ENCODE results near the gene CHST11.

Gene CHST11

DNA sequence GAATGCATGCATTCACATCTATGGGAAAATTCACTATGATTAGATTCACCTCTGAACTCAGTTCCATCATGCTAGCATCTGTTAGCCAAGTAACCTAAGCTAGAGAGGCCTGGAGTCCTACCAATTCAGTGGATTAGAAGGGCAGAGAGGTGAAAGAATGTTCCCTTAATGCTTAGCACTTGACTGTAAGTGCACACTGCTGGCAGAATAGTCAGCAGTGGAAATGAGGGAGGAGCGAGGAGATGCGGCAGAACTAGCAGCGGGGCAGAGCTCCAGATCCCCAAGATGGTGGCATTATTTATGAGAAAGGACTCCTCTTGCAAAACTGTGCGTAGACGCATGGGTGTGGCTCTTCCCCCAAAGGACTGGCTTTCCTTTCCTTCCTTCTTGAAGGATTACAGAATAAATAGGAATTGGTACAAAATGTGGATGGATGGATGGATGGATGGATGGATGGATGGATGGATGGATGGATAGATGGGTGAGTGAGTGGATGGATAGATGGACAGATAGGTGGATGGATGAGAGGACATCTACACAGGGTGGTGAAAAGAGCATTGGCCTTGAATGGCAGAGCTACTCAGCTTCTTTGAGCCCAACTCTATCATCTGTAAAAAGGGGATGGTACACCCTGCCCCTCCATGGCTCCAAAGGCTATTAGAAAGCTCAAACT, 227.2 kb downstream of the CHST11 start:
- DNase-seq: no peak

DNA sequence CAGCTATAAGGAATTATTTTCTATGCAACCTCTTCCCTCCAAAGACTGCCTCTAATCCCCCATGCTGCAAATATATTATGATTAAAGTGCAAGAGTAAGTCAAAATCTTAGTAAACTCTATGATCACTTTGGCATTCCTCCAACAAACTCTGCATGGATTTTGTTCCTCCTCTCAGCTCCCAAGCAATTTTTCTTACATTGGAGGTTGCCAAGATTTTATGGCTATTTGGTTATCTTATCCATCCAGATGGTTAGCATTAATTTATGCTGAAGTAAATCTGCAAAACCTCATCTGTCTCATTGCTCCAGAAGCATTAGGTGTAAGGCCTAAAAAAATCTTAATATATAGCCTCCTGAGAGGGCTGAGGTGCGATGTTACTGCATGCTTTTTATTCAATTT, 228.1 kb downstream of the CHST11 start:
- DNase-seq: no peak

DNA sequence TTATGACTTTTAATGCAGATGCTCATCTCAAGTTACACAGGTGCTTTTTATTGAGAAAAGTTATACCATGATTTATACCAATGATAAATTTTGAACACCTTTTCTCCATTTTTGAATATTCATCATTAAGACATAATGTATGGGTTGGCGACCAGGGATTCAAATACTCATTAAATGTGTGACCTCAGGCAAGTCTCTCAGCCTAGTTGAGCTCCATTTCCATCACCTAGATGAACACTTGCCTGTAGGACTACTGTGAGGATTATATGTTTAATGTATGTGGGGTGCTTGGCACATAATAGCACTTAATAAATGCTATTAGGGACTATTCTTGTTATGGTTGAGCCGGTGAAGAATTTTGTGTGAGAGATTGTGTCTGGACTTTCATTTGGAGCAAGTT, 228.6 kb downstream of the CHST11 start:
- DNase-seq: no peak

DNA sequence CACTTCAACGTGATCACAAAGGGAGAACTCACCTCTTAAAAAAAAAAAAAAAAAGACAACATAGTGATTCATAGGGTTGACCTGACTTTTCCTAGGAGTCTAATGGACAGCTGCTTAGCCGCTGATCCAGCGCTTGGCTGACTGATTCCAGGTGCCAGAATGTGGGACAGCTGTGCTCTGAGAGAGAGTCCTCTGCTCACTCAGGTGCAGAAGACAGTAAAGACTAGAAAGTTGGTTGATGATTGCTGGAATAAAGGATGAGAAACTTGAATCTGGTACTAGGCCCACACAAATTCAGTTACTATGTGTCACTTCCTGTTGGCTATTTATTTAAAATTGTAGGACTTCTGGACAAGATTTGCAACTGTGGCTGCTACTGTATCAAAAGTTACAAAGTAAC, 229.4 kb downstream of the CHST11 start:
- DNase-seq: no peak

DNA sequence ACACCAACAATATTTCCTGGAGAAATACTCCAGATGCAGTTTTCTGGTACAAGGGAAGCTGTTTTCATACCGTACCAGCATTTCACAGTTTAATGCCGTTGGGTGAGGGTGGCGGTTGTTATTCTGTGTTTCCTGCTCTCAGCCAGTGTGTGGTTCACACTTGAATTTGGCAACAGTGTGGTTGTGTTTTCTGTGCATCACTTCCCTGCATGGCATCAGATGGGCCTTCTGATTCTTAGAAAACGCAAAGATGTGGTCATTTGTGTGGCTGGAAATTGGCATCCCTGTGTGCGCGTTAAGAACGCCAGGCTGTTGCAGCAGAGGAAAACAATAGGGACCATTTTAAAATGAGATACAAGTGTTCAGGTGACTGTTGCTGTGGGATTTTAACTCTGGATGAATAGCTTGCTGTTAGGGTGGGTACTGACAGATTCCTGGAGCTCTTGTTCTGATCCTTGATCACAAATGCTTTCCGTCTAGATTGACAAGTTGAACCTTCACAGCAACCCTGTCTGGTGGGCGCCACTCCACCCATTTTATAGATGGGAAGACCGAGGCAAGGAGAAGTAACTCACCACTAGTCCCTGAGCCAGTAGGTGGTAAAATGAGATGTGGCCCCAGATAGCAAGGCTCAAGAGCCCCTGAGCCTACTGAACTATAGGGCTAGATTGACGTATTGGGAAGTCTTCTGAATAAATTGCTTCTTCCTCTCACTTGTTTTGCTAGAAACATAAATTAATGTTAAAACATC, 231.2 kb downstream of the CHST11 start:
- peak; percentile 66 for DNase-seq

DNA sequence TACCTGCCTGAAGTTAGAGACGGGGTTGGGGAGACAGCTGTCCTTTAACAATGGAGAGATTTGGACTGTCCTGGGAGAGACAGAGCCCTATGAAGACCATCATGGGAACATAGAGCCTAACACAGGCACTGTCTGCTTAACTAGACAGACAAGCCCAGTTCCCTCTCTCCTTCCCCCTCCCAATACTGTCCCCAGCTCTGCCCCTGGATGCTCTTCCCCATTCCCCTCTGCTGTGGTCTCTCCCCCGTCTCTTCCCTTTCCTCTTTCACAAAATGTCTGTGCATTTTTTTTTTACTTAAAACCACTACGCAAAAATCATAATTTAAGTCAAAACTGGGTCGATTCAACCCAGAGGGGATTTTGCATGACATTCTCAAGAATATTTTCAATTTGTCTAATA, 232.9 kb downstream of the CHST11 start:
- DNase-seq: no peak

DNA sequence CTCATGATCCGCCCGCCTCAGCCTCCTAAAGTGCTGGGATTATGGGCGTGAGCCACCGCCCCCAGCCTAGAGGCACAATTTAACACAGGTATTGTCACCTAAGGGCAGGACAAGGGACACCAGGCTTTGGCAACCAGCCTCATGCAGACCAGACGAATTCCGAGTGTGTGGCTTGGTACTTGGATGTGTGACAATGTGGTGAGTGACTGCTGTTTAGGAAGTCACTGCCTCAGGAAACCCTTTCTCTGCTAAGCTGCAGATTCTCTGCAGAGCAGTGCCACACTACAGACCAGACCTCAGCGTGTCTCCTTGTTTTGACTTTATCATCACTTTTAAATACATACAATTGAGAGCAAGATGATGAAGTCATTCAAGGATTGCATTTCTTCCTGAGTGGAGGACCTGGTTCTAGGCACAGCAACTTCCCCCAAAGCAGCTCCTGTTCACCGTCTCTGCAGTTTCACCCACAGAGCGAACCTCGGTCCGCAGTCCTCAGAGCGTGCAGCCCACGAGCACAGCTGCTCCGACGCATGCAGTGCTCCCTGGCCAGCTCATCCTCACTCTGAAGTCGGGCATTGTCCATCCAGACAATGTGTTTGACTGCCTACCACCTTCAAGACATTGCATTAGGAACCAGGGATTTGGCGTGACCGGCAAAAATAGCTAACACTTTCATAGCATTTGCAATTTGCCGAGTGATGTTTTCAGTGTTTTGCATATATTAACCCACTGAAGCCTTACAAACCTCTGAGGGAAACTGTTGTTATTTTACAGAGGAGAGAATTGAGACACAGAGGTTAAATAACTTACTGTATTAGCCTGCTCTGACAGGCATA, 235.2 kb downstream of the CHST11 start:
- DNase-seq: no peak

DNA sequence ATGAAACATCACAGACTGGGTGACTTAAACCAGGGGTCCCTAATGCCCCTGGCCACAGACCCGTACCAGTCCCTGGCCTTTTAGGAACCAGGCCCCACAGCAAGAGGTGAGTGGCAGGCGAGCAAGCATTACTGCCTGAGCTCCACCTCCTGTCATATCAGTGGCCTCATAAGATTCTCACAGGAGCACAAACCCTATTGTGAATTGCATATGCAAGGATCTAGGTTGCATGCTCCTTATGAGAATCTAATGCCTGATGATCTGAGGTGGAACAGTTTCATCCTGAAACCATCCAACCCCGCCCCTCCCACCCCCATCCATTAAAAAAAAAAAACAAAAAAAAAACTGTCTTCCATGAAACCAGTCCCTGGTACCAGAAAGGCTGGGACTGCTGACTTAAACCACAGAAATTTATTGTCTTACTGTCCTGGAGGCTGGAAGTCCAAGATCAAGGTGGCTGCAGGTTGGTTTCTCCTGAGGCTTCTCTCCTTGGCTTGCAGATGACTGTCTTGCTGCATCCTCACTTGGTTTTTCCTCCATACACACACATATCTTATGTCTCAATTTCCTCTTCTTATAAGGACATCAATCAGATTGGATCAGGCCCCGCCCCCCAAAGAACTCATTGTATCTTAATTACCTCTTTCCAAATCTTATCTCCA, 235.9 kb downstream of the CHST11 start:
- DNase-seq: no peak

DNA sequence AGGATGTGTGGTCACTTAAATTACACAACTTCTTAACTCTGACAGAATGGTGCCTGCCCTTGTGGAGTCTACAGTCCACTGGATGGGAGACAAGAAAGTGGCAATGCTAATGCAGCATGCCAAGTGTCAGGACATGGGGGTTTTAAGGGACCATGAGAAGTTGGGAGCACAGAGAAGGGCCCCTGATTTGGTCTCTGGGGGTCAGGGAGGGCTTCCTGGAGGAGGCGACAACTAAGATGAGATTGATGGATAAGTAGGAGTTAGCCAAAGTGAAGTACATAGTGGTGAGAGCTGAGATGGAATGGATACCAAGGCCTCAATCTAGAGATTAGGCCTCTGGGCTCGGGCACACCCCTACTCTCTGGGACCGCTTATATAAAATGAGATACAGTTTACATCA, 236.7 kb downstream of the CHST11 start:
- no peak for DNase-seq

DNA sequence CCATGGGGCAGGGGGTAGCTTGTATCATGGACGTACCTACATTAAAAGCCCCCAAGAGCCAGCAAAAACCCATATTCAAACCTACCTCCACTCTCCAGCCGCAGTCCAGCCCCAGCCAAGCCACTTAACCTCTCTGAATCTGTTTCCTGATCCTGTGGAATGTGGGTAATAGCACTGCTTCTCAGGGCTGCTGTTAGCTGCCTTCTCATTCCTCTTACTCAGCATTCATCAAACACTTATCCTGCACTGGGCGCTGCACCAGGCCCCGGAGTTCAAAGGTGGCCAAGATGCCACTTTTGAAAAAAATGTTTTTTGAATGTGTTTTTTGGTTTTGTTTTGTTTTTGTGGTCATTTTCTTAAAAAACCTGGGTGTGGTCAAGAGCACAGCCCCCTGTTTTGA, 237.4 kb downstream of the CHST11 start:
- DNase-seq: no peak

DNA sequence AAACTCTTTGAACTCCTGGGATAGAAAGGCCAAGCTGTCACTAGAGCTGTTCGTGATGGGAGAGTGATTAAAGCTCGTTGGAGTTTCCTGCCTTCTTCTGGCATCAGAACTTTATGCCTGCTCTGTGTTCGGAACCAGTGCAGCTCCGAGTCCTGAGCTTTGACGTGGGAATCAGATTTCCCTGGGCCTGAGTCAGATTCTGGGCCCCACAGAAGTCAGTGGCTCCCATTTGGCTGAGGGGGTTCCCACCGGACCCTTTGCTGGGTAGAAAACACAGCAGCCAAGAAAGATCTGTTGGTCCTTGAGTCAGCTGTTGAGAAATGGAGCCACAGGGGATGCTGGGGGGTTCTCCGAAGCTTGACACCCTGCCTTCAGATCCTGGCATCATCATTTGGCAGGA, 238.0 kb downstream of the CHST11 start:
- no peak for DNase-seq

DNA sequence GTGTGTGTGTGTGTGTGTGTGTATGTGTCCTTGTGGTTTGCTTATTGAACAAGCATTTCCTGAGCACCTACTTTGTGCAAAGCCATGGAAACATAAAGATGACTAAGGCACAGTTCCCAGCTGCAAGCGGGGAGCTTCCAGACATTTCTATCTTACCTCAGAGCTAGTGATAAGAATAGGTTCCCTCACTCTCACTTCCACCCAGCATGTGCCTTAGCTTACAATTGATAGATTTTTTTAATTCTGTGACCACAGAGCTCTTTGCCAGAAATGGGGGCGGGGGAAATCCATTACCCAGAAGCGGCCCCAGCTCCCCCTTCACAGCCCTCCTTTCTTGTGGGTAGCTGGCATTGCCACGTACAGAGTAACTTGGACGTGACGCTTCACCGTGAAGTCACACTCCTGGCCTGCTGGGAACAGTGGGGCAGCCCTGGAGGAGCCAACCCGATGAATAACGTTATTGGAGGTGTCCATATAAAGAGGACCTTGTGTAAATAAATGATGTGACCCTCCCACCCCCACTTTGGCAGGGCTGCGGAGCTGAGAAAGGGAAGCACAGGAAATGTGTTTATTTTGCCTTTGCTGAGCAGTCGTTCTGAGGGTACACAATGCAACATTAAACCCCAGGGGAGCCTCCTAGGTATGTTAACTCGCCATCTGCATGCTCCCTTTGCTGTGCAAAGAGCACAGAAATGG, 238.9 kb downstream of the CHST11 start:
- peak; percentile 81 for DNase-seq

DNA sequence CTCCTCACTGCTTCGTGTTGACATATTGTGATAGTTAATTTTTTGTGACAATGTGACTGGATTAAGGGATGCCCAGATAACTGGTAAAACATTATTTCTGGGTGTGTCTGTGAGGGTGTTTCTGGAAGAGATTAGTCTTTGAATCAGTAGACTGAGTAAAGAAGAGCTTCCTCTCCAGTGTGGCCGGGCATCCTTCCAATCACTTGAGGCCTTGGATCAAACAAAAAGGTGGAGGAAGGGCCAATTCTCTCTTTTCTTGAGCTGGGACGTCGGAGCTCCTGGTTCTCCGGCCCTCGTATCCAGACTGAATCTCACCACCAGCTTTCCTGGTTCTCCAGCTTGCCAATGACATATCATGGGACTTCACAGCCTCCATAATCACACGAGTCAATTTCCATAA, 240.4 kb downstream of the CHST11 start:
- no peak for DNase-seq

DNA sequence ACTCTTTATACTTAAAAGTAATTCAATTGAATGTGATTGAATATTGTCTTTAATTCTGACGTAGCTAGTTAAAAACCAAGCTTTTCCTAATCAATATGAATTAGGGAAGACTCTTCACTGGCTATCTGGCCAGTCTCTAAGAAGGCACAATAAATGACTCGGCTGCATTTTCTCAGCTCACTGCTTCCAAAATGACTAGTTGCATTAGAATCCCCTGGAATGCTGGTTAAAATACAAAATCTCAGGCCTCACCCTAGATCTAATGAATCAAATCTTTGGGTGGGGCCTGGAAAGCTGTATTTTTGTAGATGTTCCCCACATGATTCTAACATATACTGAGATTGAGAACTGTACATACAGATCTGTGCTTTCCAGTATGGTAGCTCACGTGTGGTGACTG, 242.1 kb downstream of the CHST11 start:
- no peak for DNase-seq

DNA sequence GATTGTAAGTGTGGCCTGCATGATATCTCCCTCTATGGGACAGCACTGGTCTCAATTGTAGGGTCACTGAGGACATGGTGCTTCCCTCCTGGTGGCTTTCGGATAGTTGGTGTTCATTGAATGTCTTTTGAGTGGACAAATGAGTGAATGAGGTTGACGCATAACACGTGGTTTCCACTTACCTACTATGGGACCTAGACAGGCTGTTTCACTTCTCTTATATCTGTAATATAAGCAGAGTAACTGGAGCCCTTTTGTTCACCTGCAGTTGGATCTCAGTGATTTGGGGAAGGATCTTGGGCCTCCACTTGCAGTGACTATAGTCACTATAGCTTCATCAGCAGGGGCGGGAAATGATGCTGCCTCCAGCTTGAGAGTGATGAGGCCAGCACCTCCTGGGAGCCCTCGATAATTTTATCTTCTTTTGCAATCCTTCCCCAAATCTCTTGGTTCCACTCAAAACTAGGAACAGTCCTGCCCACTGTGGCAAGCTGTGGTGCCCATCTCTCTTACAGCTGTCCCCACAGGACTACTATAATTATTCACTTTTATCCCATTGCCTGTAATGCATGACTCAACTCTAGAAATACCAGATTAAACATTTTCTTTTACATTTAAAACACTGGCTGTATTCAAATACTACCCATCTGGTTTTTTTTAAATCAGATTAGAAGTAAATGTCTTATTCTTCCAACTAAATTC, 242.9 kb downstream of the CHST11 start:
- no peak for DNase-seq

DNA sequence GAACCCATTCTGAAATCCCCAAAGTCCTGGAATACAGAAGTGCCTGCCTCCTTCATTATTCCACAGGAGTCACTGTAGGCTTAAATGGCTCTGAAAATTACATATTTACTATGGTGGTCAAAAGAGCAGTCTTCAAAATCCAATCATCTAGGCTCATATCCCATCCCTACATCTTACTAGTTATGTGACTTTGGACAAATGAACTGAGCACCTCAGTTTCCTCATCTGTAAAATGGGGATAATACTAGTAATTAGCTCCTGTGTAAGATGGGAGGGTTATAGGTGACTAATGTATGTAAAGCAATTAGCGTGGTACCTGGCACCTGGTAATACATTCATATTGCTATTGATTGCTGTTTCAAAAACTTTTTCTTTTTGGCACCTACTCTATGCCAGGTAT, 243.6 kb downstream of the CHST11 start:
- no peak for DNase-seq

DNA sequence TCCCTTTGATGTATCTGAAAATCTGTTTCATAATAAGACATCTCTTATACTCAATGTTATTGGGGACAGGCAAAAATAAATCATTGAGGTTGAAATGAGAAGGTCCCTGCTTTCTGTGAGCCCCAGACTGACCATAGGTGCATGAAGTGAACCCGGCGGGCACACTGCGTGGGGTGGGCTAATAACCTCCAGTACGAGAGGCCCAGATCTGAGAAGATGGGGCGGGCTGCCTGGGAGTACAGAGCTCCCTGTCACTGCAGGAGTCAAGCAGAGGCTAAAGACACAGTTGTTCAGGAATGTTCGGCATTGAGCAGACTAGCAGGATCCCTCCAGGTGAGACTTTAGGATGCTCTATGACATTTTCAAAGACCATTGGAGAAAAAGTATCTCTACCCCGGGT, 244.6 kb downstream of the CHST11 start:
- DNase-seq: no peak

DNA sequence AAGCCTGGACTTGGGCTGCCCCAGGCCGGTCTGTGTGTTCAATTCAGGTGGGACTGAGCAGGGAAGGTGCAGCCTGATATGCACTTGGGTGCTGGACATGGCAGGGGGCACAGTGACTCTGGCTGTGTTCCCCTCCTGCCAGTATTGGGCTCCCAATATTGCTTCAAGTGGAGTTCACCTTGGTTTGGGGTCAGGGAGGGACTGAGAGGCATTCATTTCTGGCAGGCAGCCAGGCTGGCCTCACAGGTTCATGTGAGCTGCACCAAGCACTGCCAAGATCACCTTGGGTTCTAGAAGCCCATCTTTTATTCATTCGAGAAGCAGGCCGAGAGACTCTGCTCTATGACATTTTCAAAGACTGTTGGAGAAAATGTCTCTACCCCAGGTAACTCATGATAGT, 245.0 kb downstream of the CHST11 start:
- no peak for DNase-seq

DNA sequence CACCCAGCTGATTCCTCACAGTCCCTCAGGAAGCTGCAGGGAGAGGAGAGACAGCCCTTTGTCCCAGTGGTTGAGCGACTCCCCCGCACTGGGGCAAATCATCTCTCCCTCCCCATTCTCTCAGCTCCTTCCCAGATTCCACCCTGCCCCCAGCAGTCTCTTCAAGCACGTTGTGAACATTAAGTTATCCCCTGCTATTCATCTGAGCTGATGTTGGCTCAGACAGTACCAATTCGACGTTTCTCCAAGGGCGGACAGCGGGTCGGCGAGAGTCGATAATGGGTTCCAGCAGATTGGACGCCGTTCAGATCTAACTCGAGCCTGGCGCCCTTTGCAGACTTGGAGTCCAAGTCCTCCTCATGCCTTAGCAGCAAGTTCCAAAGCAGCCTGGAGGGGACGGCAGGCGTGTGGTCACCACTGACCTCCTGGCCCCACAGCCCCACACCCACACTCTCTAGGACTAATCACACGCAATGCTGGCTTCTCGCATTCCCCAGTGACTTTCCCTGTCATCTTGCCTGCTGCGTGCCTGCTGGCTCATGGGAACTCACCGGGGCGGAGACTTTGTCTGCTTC, 245.9 kb downstream of the CHST11 start:
- DNase-seq: no peak

DNA sequence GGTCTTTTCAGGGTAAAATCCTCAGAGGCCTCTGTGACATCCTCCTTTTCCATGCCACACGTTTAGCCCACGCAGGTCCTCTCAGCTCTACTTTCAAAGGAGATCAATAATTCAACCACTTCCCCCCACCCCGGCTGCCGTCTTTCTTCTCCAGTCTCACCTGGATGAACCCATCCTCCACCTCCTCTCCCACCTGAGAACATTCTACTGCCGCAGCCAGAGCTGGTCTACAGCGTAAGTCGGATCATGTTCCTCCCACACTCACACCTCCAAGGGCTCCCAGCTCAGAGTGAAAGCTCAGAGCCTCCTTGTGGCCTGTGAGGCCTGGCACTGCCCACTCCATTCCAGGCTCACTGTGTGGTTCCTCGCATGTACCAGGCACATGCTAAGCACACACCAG, 246.6 kb downstream of the CHST11 start:
- no peak for DNase-seq

DNA sequence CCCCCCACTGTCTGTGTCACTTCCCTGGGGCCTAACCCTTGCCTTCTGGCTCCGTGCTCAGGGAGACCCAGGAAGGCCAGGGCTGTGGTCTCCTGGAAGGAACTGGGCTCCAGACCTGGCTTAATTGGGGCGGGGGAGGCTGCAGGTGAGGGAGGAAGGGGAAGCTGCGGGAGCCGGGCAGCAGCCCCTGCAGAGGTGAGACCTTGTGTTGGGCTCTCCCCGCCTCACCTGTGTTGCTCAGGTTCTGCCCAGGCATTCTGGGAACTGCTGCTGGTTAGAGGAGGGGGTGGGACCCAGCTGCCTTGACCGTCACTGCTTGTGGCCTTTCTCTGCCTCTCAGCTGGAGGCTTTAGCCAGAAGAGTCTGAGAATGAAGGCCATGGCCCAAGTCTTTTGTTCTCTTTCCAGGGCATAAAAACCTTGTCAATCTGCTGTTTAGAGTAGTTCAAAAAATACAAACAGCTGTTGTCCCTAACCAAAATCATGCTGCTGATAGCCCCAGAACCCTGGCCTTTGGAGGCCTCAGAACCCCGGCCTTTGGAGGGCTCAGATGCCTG, 247.6 kb downstream of the CHST11 start:
- no peak for DNase-seq
